Measurements from ENCODE around the gene NDFIP1. TPM values are rescaled to one million over a fixed set of nuclear protein-coding genes. Genes with fewer than 3 reads are reported as not detected.

Gene NDFIP1
- total and polyA plus RNA-seq, 2 donors (not counting 1 experiment from before 2014, with no cell fraction given) = 55.8 to 67.4 TPM

GRCh38 chr5:142125378-142125777 is 16.8 kb downstream of the NDFIP1 start:
- Histone ChIP-seq H3K9me3 (ENCODE audit: control insufficient read depth, insufficient read depth, low read depth, low read length) (no peaks in the 10 kb centered on the region), H3K4me1 (ENCODE audit: control insufficient read depth, extremely low read depth, insufficient read depth, low read length) (no peaks in the 10 kb centered on the region), H3K27ac (ENCODE audit: insufficient read depth, low read length) (no peak overlapping the region), H3K79me2 (ENCODE audit: control insufficient read depth, insufficient read depth, low read length) (peaks cover 65% of the 10 kb centered on the region), H3K36me3 (ENCODE audit: control insufficient read depth, insufficient read depth, low read length) (no peaks in the 10 kb centered on the region), H4K20me1 (ENCODE audit: control insufficient read depth, extremely low read depth, insufficient read depth, low read length) (no peaks in the 10 kb centered on the region), H3K27me3 (ENCODE audit: control insufficient read depth, insufficient read depth, low read length) (no peaks in the 10 kb centered on the region), H3K4me3 (replicated peaks in 1 of 4; ENCODE audit: control extremely low read depth in 1 of 4, insufficient read depth in 1 of 4, low read depth in 3 of 4, low read length in 4 of 4) (no peak overlapping the region), H3K9ac (ENCODE audit: insufficient read depth, low read length) (no peak overlapping the region), H2AFZ (ENCODE audit: low read length) (no peak overlapping the region), H3K4me2 (ENCODE audit: extremely low read depth, insufficient read depth, low read length) (no peak overlapping the region)
- no peak for DNase-seq (ENCODE audit: low read depth in 2 of 2)
- TF ChIP-seq EZH2 (IDR thresholded peaks at IDR 0.05; ENCODE audit: low read length, missing control alignments) (no peak), CTCF (conservative IDR thresholded peaks at IDR 0.05 in 1 of 2, IDR thresholded peaks at IDR 0.05 in 1 of 2; ENCODE audit: low read depth in 1 of 2, low read length in 2 of 2) (no peak)

DNA sequence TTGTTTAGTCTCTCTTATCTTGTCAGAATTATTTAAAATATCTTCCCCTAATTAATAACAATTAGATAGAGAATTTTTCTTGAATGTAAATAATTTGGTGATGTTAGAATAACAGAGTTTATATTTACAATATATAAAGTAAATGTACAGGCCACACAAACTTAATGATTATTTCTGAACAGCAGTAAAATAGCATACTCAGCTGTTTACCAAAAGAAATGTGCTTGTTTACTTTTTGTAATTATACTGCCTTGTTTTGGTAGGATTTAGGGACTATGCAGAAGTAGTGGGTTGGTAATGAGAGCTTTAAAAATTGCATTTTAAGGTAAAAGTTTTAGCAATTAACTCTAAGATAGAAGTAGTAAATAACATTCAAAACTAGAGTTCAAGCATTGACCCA is 17.4 kb downstream of the NDFIP1 start:
- Histone ChIP-seq H3K27me3 (ENCODE audit: control insufficient read depth, insufficient read depth, low read length) (no peaks in the 10 kb centered on the region), H3K79me2 (ENCODE audit: control insufficient read depth, insufficient read depth, low read length) (peaks cover 61% of the 10 kb centered on the region), H3K27ac (ENCODE audit: insufficient read depth, low read length) (no peak overlapping the region), H3K9me3 (ENCODE audit: control insufficient read depth, insufficient read depth, low read depth, low read length) (no peaks in the 10 kb centered on the region), H3K36me3 (ENCODE audit: control insufficient read depth, insufficient read depth, low read length) (no peaks in the 10 kb centered on the region), H3K4me2 (ENCODE audit: extremely low read depth, insufficient read depth, low read length) (no peak overlapping the region), H3K4me1 (ENCODE audit: control insufficient read depth, extremely low read depth, insufficient read depth, low read length) (no peaks in the 10 kb centered on the region), H2AFZ (ENCODE audit: low read length) (no peak overlapping the region), H3K9ac (ENCODE audit: insufficient read depth, low read length) (no peak overlapping the region), H3K4me3 (replicated peaks in 1 of 4; ENCODE audit: control extremely low read depth in 1 of 4, insufficient read depth in 1 of 4, low read depth in 3 of 4, low read length in 4 of 4) (no peak overlapping the region), H4K20me1 (ENCODE audit: control insufficient read depth, extremely low read depth, insufficient read depth, low read length) (no peaks in the 10 kb centered on the region)
- TF ChIP-seq EZH2 (IDR thresholded peaks at IDR 0.05; ENCODE audit: low read length, missing control alignments) (no peak), CTCF (conservative IDR thresholded peaks at IDR 0.05 in 1 of 2, IDR thresholded peaks at IDR 0.05 in 1 of 2; ENCODE audit: low read depth in 1 of 2, low read length in 2 of 2) (no peak)
- no peak for DNase-seq (ENCODE audit: low read depth in 2 of 2)

GRCh38 chr5:142128675-142129208 is 20.2 kb downstream of the NDFIP1 start:
- no peaks in the 10 kb centered on the region for H3K27me3 ChIP-seq (ENCODE audit: control insufficient read depth, insufficient read depth, low read length)
- no peaks in the 10 kb centered on the region for H3K4me1 ChIP-seq (ENCODE audit: control insufficient read depth, extremely low read depth, insufficient read depth, low read length)
- H3K9me3 ChIP-seq (ENCODE audit: control insufficient read depth, insufficient read depth, low read depth, low read length) = no peaks in the 10 kb centered on the region
- no peak overlapping the region for H3K4me3 ChIP-seq (replicated peaks in 1 of 4; ENCODE audit: control extremely low read depth in 1 of 4, insufficient read depth in 1 of 4, low read depth in 3 of 4, low read length in 4 of 4)
- H3K4me2 ChIP-seq (ENCODE audit: extremely low read depth, insufficient read depth, low read length) = no peak overlapping the region
- TF ChIP-seq EZH2 (IDR thresholded peaks at IDR 0.05; ENCODE audit: low read length, missing control alignments) (no peak), CTCF (conservative IDR thresholded peaks at IDR 0.05 in 1 of 2, IDR thresholded peaks at IDR 0.05 in 1 of 2; ENCODE audit: low read depth in 1 of 2, low read length in 2 of 2) (no peak)
- H3K36me3 ChIP-seq (ENCODE audit: control insufficient read depth, insufficient read depth, low read length) = no peaks in the 10 kb centered on the region
- peaks cover 44% of the 10 kb centered on the region for H3K79me2 ChIP-seq (ENCODE audit: control insufficient read depth, insufficient read depth, low read length)
- no peak overlapping the region for H3K27ac ChIP-seq (ENCODE audit: insufficient read depth, low read length)
- H2AFZ ChIP-seq (ENCODE audit: low read length) = no peak overlapping the region
- no peaks in the 10 kb centered on the region for H4K20me1 ChIP-seq (ENCODE audit: control insufficient read depth, extremely low read depth, insufficient read depth, low read length)
- DNase-seq (ENCODE audit: low read depth in 2 of 2) = no peak
- no peak overlapping the region for H3K9ac ChIP-seq (ENCODE audit: insufficient read depth, low read length)
